GM21825 (cell line): ENCODE data around the gene PDE6A.
"Not testable (repeated sequence)": the region's sequence is repeated elsewhere in the genome, so short reads cannot be mapped to it uniquely, and the experiment has no call there.

Experiments used
- ATAC-seq: cut with Tn5 transposase; IDR thresholded peaks from one replicate; pipeline ENCODE4 v1.9.1; 2021; ENCODE audit warnings: mild to moderate bottlenecking, moderate library complexity; ENCODE audit not compliant: unreplicated experiment

Gene PDE6A

GRCh38 chr5:149898811-149899210 is 45.8 kb downstream of the PDE6A start:
- no peak for ATAC-seq

- ATAC-seq: no peak
These were observed 48.9 kb downstream of the PDE6A start for GRCh38 chr5:149895416-149896345.

GRCh38 chr5:149894237-149894636 is 50.4 kb downstream of the PDE6A start:
- no peak for ATAC-seq

- no peak for ATAC-seq
These were observed 51.1 kb downstream of the PDE6A start for GRCh38 chr5:149893403-149893931.

GRCh38 chr5:149892594-149892993 is 52.0 kb downstream of the PDE6A start:
- ATAC-seq: no peak

GRCh38 chr5:149888280-149888679 is 56.3 kb downstream of the PDE6A start:
- no peak for ATAC-seq

GRCh38 chr5:149887622-149888183 is 56.9 kb downstream of the PDE6A start:
- no peak for ATAC-seq

- ATAC-seq: no peak
These were observed 57.7 kb downstream of the PDE6A start for GRCh38 chr5:149886692-149887470.

- ATAC-seq: no peak
These were observed 58.5 kb downstream of the PDE6A start for GRCh38 chr5:149886060-149886459.

GRCh38 chr5:149885513-149885912 is 59.1 kb downstream of the PDE6A start:
- ATAC-seq: no peak

- ATAC-seq: no peak
These were observed 61.0 kb downstream of the PDE6A start for GRCh38 chr5:149883550-149883949.

- not testable (repeated sequence) for ATAC-seq
These were observed 62.0 kb downstream of the PDE6A start for GRCh38 chr5:149882633-149883032.

GRCh38 chr5:149881874-149882273 is 62.7 kb downstream of the PDE6A start:
- ATAC-seq: no peak

GRCh38 chr5:149881069-149881622 is 63.4 kb downstream of the PDE6A start:
- ATAC-seq: no peak

GRCh38 chr5:149879593-149879992 is 65.0 kb downstream of the PDE6A start:
- not testable (repeated sequence) for ATAC-seq

- ATAC-seq: no peak
These were observed 66.2 kb downstream of the PDE6A start for GRCh38 chr5:149878371-149878770.

- no peak for ATAC-seq
These were observed 70.7 kb downstream of the PDE6A start for GRCh38 chr5:149873896-149874295.

- ATAC-seq: no peak
These were observed 72.1 kb downstream of the PDE6A start for GRCh38 chr5:149872351-149873040.

GRCh38 chr5:149871471-149871870 is 73.1 kb downstream of the PDE6A start:
- ATAC-seq: no peak

- ATAC-seq: no peak
These were observed 73.9 kb downstream of the PDE6A start for GRCh38 chr5:149870697-149871096.
